Measurements from ENCODE around the gene EGLN3.

GRCh38 chr14:33929799-33930408 lies 21.0 kb downstream of the EGLN3 start:
- TF ChIP-seq CTCF (IDR thresholded peaks at IDR 0.05; ENCODE audit: extremely low read depth in 1 of 2, insufficient read depth in 1 of 2, low read depth in 1 of 2, low read length in 2 of 2) (no peak), EZH2 (IDR thresholded peaks at IDR 0.05; ENCODE audit: borderline replicate concordance, low read depth, low read length, severe bottlenecking) (no peak), MYC (IDR thresholded peaks at IDR 0.05; ENCODE audit: low read depth, low read length) (no peak), GATA2 (IDR thresholded peaks at IDR 0.05; ENCODE audit: insufficient read depth, insufficient read length, low read depth, low read length) (no peak), POLR2AphosphoS5 (IDR thresholded peaks at IDR 0.05; ENCODE audit: insufficient read depth, low read depth, low read length) (no peak), POLR2A (IDR thresholded peaks at IDR 0.05; ENCODE audit: low read depth, low read length) (no peak), FOS (IDR thresholded peaks at IDR 0.05; ENCODE audit: borderline replicate concordance, insufficient read depth, low read length) (no peak)

All from endothelial cell of umbilical vein (primary cell).